H9 (cell line): ENCODE data around the gene DKK1. TPM values are rescaled to one million over a fixed set of nuclear protein-coding genes. Genes with fewer than 3 reads are reported as not detected.

ENCODE experiments used
- DNase-seq: peaks from one replicate; pipeline ENCODE4 v3.0.0-alpha.2; 2017
- H2AFZ ChIP-seq: one replicate; pipeline ENCODE4 v1.6.1; 2013; ENCODE audit warnings: mild to moderate bottlenecking, low read length, control low read depth, moderate library complexity
- H2AK5ac ChIP-seq: 2 replicates; pipeline ENCODE4 v1.6.1; 2013; ENCODE audit warnings: low read length, control low read depth, mixed read lengths; ENCODE audit not compliant: insufficient read length
- H2BK120ac ChIP-seq: one replicate; pipeline ENCODE4 v1.6.1; 2013; ENCODE audit warnings: low read depth, mild to moderate bottlenecking, low read length, control low read depth, inconsistent platforms; ENCODE audit not compliant: poor library complexity, severe bottlenecking
- H2BK12ac ChIP-seq: 2 replicates; pipeline ENCODE4 v1.6.1; 2013; ENCODE audit warnings: low read length, control low read depth, mixed read lengths, low read depth; ENCODE audit not compliant: insufficient read length
- H2BK15ac ChIP-seq: 2 replicates; pipeline ENCODE4 v1.6.1; 2013; ENCODE audit warnings: low read depth, low read length, control low read depth
- H2BK20ac ChIP-seq: one replicate; pipeline ENCODE4 v1.6.1; 2013; ENCODE audit warnings: low read depth, mild to moderate bottlenecking, low read length, control low read depth, inconsistent platforms; ENCODE audit not compliant: poor library complexity, severe bottlenecking
- H2BK5ac ChIP-seq: 2 replicates; pipeline ENCODE4 v1.6.1; 2013; ENCODE audit warnings: low read length, control low read depth, mixed read lengths; ENCODE audit not compliant: insufficient read length
- H3K14ac ChIP-seq: 2 replicates; pipeline ENCODE4 v1.6.1; 2013; ENCODE audit warnings: low read length, control low read depth; ENCODE audit not compliant: insufficient read depth
- H3K18ac ChIP-seq: 2 replicates; pipeline ENCODE4 v1.6.1; 2013; ENCODE audit warnings: low read depth, mild to moderate bottlenecking, mixed read lengths, low read length, control low read depth; ENCODE audit not compliant: insufficient read length
- H3K23ac ChIP-seq: 2 replicates; pipeline ENCODE4 v1.6.1; 2013; ENCODE audit warnings: low read length, control low read depth, mixed read lengths, low read depth; ENCODE audit not compliant: insufficient read length
- H3K23me2 ChIP-seq: 2 replicates; pipeline ENCODE4 v1.6.1; 2013; ENCODE audit warnings: low read depth, mild to moderate bottlenecking, mixed read lengths, low read length, control low read depth; ENCODE audit not compliant: insufficient read length, poor library complexity, severe bottlenecking
- H3K27ac ChIP-seq: 2 replicates; pipeline ENCODE4 v1.5.1; 2013; ENCODE audit warnings: low read length, control low read depth, mixed read lengths, low read depth; ENCODE audit not compliant: insufficient read length
- H3K27me3 ChIP-seq: 2 replicates; pipeline ENCODE4 v1.6.1; 2013; ENCODE audit warnings: low read length, control low read depth, inconsistent platforms; ENCODE audit not compliant: insufficient read depth
- H3K4ac ChIP-seq: 2 replicates; pipeline ENCODE4 v1.6.1; 2013; ENCODE audit warnings: low read depth, mild to moderate bottlenecking, control low read depth, inconsistent platforms, low read length, moderate library complexity
- H3K4me1 ChIP-seq: 2 replicates; pipeline ENCODE4 v1.6.1; 2013; ENCODE audit warnings: low read length, control low read depth, inconsistent platforms; ENCODE audit not compliant: insufficient read depth
- H3K4me2 ChIP-seq: 2 replicates; pipeline ENCODE4 v1.6.1; 2013; ENCODE audit warnings: low read length, control low read depth, mixed read lengths; ENCODE audit not compliant: insufficient read length, insufficient read depth
- H3K56ac ChIP-seq: 2 replicates; pipeline ENCODE4 v1.6.1; 2013; ENCODE audit warnings: low read depth, mild to moderate bottlenecking, mixed read lengths, low read length, control low read depth; ENCODE audit not compliant: insufficient read length
- H3K79me1 ChIP-seq: 2 replicates; pipeline ENCODE4 v1.6.1; 2013; ENCODE audit warnings: low read depth, mild to moderate bottlenecking, moderate library complexity, low read length, control low read depth, inconsistent platforms; ENCODE audit not compliant: insufficient read depth, poor library complexity, severe bottlenecking
- H3K79me2 ChIP-seq: 2 replicates; pipeline ENCODE4 v1.6.1; 2013; ENCODE audit warnings: low read length, control low read depth, inconsistent platforms; ENCODE audit not compliant: insufficient read depth
- H3K9ac ChIP-seq: 2 replicates; pipeline ENCODE4 v1.6.1; 2013; ENCODE audit warnings: low read length, control low read depth, mixed read lengths; ENCODE audit not compliant: insufficient read length; ENCODE audit errors: extremely low read depth
- H3K9me3 ChIP-seq: one replicate; pipeline ENCODE4 v1.6.1; 2013; ENCODE audit warnings: low read depth, low read length, inconsistent platforms; ENCODE audit not compliant: control insufficient read depth
- H3T11ph ChIP-seq: one replicate; pipeline ENCODE4 v1.6.1; 2013; ENCODE audit warnings: mild to moderate bottlenecking, low read length, control low read depth, inconsistent platforms
- H4K20me1 ChIP-seq: one replicate; pipeline ENCODE4 v1.6.1; 2013; ENCODE audit not compliant: control insufficient read depth, insufficient read length, insufficient read depth
- H4K5ac ChIP-seq: 2 replicates; pipeline ENCODE4 v1.6.1; 2013; ENCODE audit warnings: low read depth, mild to moderate bottlenecking, mixed read lengths, low read length, control low read depth; ENCODE audit not compliant: insufficient read length
- H4K8ac ChIP-seq: replicated peaks from 2 replicates; pipeline ENCODE4 v1.6.1; 2013; ENCODE audit warnings: low read length, control low read depth, mixed read lengths, low read depth; ENCODE audit not compliant: insufficient read length
- H4K91ac ChIP-seq: 2 replicates; pipeline ENCODE4 v1.6.1; 2013; ENCODE audit warnings: low read depth, mild to moderate bottlenecking, moderate library complexity, mixed read lengths, low read length, control low read depth; ENCODE audit not compliant: insufficient read length
- H3K27ac Mint-ChIP-seq, 3 experiments: 2 replicates in 2 of 3; 3 replicates in 1 of 3; pipeline ENCODE4 v1.8.0; 2020 to 2021; ENCODE audit warnings: mixed read lengths in 3 of 3, mild to moderate bottlenecking in 1 of 3, moderate library complexity in 1 of 3
- H3K27me3 Mint-ChIP-seq: 2 replicates; pipeline ENCODE4 v1.8.0; 2021; ENCODE audit warnings: low read depth, mild to moderate bottlenecking, moderate library complexity, mixed read lengths
- H3K36me3 Mint-ChIP-seq, 3 experiments: 2 replicates in 2 of 3; 3 replicates in 1 of 3; pipeline ENCODE4 v1.8.0; 2020 to 2021; ENCODE audit warnings: low read depth in 3 of 3, mixed read lengths in 3 of 3; ENCODE audit not compliant: insufficient read depth in 1 of 3
- H3K4me1 Mint-ChIP-seq, 2 experiments: 2 replicates each; pipeline ENCODE4 v1.8.0; 2020; ENCODE audit warnings: mixed read lengths in 2 of 2
- H3K4me3 Mint-ChIP-seq, 2 experiments: 2 replicates in 1 of 2; 3 replicates in 1 of 2; pipeline ENCODE4 v1.8.0; 2020 to 2021; ENCODE audit warnings: mild to moderate bottlenecking in 2 of 2, mixed read lengths in 2 of 2, moderate library complexity in 1 of 2
- H3K9me3 Mint-ChIP-seq, 2 experiments: 2 replicates in 1 of 2; 3 replicates in 1 of 2; pipeline ENCODE4 v1.8.0; 2020; ENCODE audit warnings: mild to moderate bottlenecking in 2 of 2, mixed read lengths in 2 of 2, moderate library complexity in 1 of 2
- WGBS: extraction: QIAGEN DNeasy Blood & Tissue Kit; methylation state at CpG from one replicate; pipeline ENCODE4 v1.1.7; 2013; ENCODE audit warnings: missing lambda C conversion rate, low lambda C conversion rate, mixed read lengths; ENCODE audit not compliant: insufficient read length; ENCODE audit errors: extremely low coverage; 5-methylcytosine and 5-hydroxymethylcytosine counted together
- total RNA-seq: library from RNA; stranded (reverse); gene quantifications from 2 replicates; pipeline ENCODE4 v1.2.1, GENCODE V29; 2021
- TF ChIP-seq, protein P1 (sequence below): fragments of 200-600 bp; sonication (generic); conservative IDR thresholded peaks from 3 replicates; pipeline ENCODE4 v1.8.0; 2021; ENCODE audit warnings: antibody characterized with exemption, mild to moderate bottlenecking

DKK1 gene
- total RNA-seq, 1 experiment from 2014 or later, result 1.1 TPM

DNA sequence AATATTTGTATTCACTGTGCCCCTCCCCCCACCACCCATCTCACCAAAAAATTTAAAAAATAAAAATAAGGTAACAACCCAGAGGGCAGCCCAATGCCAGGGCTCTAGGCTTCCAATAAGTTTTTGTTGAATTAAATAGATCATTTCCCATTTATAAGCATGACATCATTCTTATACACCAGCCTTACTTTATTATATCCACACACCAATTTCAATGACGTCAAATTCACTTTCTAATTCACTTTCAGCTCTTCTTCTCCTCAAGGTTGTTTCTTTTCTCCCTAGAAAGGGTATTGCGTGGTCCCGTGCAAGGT lies 1.2 kb upstream of the DKK1 start:
- H4K91ac ChIP-seq, result no peak overlapping the region
- H3K79me2 ChIP-seq, result no peaks in the 10 kb centered on the region
- peaks cover 4% of the 10 kb centered on the region for H4K20me1 ChIP-seq
- Mint-ChIP-seq H3K27me3 (peaks cover 93% of the 10 kb centered on the region), H3K36me3 (no peaks in the 10 kb centered on the region), H3K4me1 (peaks cover 17% of the 10 kb centered on the region in 2 experiments), H3K9me3 (no peaks in the 10 kb centered on the region; a peak in 1 of 5 replicates), H3K27ac (no peak overlapping the region), H3K4me3 (peak overlapping the region; percentile 66 to 87)
- WGBS, result 100% methylated on average over 1 of the region's 3 CpGs
- TF ChIP-seq, protein P1, sequence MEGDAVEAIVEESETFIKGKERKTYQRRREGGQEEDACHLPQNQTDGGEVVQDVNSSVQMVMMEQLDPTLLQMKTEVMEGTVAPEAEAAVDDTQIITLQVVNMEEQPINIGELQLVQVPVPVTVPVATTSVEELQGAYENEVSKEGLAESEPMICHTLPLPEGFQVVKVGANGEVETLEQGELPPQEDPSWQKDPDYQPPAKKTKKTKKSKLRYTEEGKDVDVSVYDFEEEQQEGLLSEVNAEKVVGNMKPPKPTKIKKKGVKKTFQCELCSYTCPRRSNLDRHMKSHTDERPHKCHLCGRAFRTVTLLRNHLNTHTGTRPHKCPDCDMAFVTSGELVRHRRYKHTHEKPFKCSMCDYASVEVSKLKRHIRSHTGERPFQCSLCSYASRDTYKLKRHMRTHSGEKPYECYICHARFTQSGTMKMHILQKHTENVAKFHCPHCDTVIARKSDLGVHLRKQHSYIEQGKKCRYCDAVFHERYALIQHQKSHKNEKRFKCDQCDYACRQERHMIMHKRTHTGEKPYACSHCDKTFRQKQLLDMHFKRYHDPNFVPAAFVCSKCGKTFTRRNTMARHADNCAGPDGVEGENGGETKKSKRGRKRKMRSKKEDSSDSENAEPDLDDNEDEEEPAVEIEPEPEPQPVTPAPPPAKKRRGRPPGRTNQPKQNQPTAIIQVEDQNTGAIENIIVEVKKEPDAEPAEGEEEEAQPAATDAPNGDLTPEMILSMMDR, result no peak
- H3K9me3 ChIP-seq, result no peaks in the 10 kb centered on the region
- peak overlapping the region; percentile 68 for H3K4me2 ChIP-seq
- no peak overlapping the region for H2AFZ ChIP-seq
- H3K27me3 ChIP-seq, result peaks cover 65% of the 10 kb centered on the region
- H2BK20ac ChIP-seq, result no peak overlapping the region
- no peak overlapping the region for H3K9ac ChIP-seq
- peaks cover 22% of the 10 kb centered on the region for H3K23me2 ChIP-seq
- H3T11ph ChIP-seq, result no peak overlapping the region
- H3K18ac ChIP-seq, result no peak overlapping the region
- no peak overlapping the region for H2BK120ac ChIP-seq
- H2BK12ac ChIP-seq, result no peak overlapping the region
- H2BK5ac ChIP-seq, result no peak overlapping the region
- no peaks in the 10 kb centered on the region for H3K4me1 ChIP-seq
- no peak overlapping the region for H3K27ac ChIP-seq
- no peak overlapping the region for H2BK15ac ChIP-seq
- H3K4ac ChIP-seq, result no peak overlapping the region
- H3K79me1 ChIP-seq, result no peaks in the 10 kb centered on the region
- no peak for DNase-seq
- H4K5ac ChIP-seq, result no peak overlapping the region
- no peak overlapping the region for H3K56ac ChIP-seq
- H3K23ac ChIP-seq, result no peak overlapping the region
- no peak overlapping the region for H4K8ac ChIP-seq
- no peak overlapping the region for H3K14ac ChIP-seq
- H2AK5ac ChIP-seq, result no peak overlapping the region
